SJSA1 (cell line): Measurements from ENCODE around the gene NCAM1. TPM values are rescaled to one million over a fixed set of nuclear protein-coding genes. Genes with fewer than 3 reads are reported as not detected.
A peak's percentile ranks its signal among the peaks of the same experiment; 100 is the strongest.
"Not testable (repeated sequence)": the region's sequence is repeated elsewhere in the genome, so short reads cannot be mapped to it uniquely, and the experiment has no call there.

Experiments used
- DNase-seq, 2 experiments: peaks; one replicate each; pipeline ENCODE4 v3.0.0-alpha.2; 2015 to 2020; ENCODE audit warnings: low spot score in 2 of 2, low read depth in 1 of 2
- H3K27ac ChIP-seq: fragments of 250-450 bp; sonication (Bioruptor Pico); 2 replicates; pipeline ENCODE4 v1.5.1; 2020; ENCODE audit warnings: mild to moderate bottlenecking, moderate library complexity
- H3K27me3 ChIP-seq: fragments of 250-450 bp; sonication (Bioruptor Pico); replicated peaks from 2 replicates; pipeline ENCODE4 v1.5.1; 2020; ENCODE audit warnings: mild to moderate bottlenecking, moderate library complexity
- H3K36me3 ChIP-seq: fragments of 250-450 bp; sonication (Bioruptor Pico); 2 replicates; pipeline ENCODE4 v1.5.1; 2020; ENCODE audit warnings: mild to moderate bottlenecking
- H3K4me1 ChIP-seq: fragments of 250-450 bp; sonication (Bioruptor Pico); replicated peaks from 2 replicates; pipeline ENCODE4 v1.6.1; 2021; ENCODE audit warnings: mild to moderate bottlenecking
- H3K4me3 ChIP-seq: fragments of 250-450 bp; sonication (Bioruptor Pico); 2 replicates; pipeline ENCODE4 v1.5.1; 2020; ENCODE audit warnings: mild to moderate bottlenecking
- H3K9me3 ChIP-seq: fragments of 250-450 bp; sonication (Bioruptor Pico); replicated peaks from 2 replicates; pipeline ENCODE4 v1.5.1; 2020; ENCODE audit warnings: mild to moderate bottlenecking
- total RNA-seq: library from RNA; depleted of rRNA; stranded (reverse); fragments of >200 nt; shearing (Covaris generic); gene quantifications from 2 replicates; pipeline ENCODE4 v1.2.3, GENCODE V29; 2014

Gene NCAM1
- total RNA-seq, 1 experiment from 2014 or later = 23.7 TPM

DNA sequence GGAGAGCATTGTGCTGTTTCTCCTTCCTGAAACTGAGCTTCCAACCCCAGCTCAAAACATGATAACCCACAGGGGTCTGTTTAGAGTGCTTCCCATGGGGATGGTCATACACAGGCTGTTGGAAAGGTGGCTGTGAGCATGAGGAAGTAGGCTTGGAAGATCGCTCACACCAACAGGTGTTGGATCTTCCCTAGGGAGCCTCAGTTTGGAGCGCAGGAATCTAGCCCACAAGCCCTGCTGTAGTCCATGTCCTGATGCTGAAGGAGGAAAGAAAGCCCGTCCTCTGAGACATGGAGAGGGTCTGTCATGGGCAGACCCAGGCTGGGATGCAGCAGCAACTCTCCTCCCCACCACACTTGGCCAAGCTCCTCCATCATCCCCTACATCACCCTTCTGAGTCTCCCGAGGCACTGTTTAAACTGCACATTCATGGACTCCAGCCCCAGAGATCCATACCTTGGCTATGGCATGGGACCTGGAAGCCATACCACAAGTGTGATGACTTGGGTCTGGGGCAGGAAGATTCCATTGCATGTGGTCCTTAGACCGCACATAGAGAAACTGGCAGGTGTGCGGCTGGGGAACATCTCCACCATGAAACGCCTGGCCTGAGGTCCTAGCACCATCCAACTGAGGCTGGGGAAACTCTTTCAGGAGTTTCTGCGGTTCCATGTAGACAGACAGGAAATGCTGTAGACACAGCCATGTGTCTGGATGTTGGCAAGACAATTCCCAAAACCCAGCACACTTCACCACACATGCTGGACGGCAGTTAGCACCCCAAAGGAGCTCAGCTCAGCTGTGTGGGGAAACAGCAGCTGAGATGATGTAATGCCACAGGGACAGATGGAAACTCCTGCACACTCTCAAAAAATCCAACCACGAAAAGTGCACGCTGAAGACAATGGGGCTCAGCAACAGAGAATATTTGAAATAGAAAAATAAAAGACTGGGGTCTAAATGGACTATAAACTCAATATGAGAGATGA is 325.6 kb downstream of the NCAM1 start:
- no peak overlapping the region for H3K27ac ChIP-seq
- no peaks in the 10 kb centered on the region for H3K27me3 ChIP-seq
- no peaks in the 10 kb centered on the region for H3K36me3 ChIP-seq
- no peak overlapping the region for H3K4me3 ChIP-seq
- no peaks in the 10 kb centered on the region for H3K9me3 ChIP-seq
- H3K4me1 ChIP-seq = no peaks in the 10 kb centered on the region
- no peak for DNase-seq

DNA sequence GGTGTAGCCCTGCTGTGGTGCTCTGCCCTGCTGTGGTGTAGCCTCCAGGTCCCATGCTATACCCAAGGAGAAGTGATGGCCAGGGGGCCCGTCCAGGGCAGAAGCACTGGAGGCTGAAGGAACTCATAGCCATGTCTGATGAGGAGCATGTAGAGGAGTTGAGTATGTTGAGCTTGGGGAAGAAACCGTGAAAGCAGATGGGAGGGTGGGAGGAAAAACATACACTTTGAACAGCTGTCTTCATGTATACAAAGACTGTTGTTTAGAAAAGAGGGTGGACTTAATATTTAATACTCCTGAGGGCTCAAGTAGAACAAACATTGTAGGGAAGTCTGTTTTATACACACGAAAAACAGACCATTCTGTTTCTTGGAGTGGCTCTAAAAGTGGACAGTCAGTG is 326.6 kb downstream of the NCAM1 start:
- Histone ChIP-seq H3K36me3 (no peaks in the 10 kb centered on the region), H3K27me3 (no peaks in the 10 kb centered on the region), H3K27ac (no peak overlapping the region), H3K4me3 (no peak overlapping the region), H3K4me1 (no peaks in the 10 kb centered on the region), H3K9me3 (no peaks in the 10 kb centered on the region)
- no peak for DNase-seq

DNA sequence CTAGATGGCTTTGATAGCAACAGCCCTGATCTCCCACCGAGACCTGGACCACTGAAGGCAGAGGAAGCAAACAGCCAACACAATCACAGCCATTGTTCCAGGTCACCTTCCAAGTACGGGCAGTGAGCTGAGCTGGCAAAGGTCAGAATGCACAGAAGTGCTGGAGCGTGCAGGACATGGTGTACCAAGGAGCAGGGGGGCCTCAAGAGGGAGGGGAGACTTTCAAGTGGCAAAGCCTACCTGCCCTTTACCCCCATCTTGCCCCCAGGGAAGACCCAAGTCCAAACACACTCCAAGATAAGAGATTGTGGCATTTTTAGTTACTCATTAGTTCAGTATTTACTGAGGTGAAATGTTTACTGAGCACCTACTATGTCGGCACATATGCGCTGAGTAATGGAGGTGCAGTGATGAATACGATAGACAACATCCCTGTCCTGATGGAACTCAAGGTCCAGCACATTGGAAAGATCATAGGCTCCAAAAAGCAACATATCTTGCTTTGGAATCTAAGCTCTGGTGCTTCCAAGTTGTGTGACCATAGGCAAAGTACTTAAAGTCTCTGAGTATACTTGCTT is 327.2 kb downstream of the NCAM1 start:
- H3K36me3 ChIP-seq = no peaks in the 10 kb centered on the region
- DNase-seq = no peak
- no peaks in the 10 kb centered on the region for H3K4me1 ChIP-seq
- no peaks in the 10 kb centered on the region for H3K27me3 ChIP-seq
- no peak overlapping the region for H3K4me3 ChIP-seq
- no peaks in the 10 kb centered on the region for H3K9me3 ChIP-seq
- no peak overlapping the region for H3K27ac ChIP-seq

DNA sequence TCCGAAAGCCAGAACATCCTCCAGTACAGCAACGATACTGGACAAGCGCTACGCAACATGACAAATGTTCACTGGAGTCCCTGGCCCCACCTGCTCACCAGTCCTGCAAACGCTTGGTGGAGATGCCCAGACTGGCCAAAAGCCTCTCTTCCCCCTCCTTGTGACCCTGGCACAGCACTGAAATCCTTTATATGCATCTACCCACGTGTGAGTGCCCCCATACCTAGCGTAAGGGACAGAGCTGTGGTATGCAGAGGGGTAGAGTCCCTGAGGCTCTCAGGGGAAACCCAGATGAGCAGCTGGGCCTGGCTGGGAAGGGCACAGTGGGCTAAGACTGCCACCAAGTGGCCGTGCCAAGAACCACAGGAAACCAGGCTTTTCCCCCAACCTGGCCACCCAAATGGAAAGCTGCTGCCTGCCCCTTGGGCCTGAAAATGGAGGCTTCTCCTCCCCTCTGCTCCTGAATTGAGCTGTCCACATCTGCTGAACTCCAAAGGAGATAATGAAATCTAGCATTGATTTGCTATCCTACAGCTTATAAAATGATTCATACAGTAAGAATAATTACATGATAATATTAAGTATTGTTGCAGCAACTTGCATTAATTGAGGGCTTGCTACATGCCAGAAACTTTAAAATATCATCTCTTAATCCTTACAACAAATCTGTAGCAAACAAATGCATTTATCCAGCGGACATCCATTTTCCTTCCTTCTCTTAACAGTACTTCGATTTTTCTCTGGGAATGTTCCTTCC is 328.4 kb downstream of the NCAM1 start:
- no peaks in the 10 kb centered on the region for H3K27me3 ChIP-seq
- no peaks in the 10 kb centered on the region for H3K9me3 ChIP-seq
- H3K27ac ChIP-seq = no peak overlapping the region
- DNase-seq = peak; percentile 40 to 50
- no peaks in the 10 kb centered on the region for H3K36me3 ChIP-seq
- H3K4me1 ChIP-seq = no peaks in the 10 kb centered on the region
- H3K4me3 ChIP-seq = no peak overlapping the region

DNA sequence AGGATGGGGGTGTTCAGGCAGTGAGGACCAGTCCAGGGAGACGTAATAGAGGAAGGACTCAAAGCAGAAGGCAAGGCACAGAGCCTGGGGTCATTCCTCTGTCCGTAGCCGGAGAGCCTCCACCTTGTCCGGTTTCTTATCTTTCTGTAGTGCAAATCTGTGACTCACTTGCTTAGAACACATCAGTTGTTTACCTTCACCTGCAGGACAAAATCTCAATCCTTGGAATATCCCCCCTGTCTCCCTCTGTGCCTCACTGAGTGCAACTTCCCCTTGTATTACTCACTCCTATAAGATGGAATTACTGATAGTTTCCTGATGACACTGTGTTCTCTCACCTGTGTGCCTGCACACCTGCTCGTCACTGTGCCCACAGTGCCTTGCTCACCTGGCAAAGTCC is 332.7 kb downstream of the NCAM1 start:
- H3K9me3 ChIP-seq = no peaks in the 10 kb centered on the region
- no peaks in the 10 kb centered on the region for H3K36me3 ChIP-seq
- H3K4me1 ChIP-seq = no peaks in the 10 kb centered on the region
- H3K4me3 ChIP-seq = no peak overlapping the region
- no peak overlapping the region for H3K27ac ChIP-seq
- no peaks in the 10 kb centered on the region for H3K27me3 ChIP-seq
- no peak for DNase-seq

DNA sequence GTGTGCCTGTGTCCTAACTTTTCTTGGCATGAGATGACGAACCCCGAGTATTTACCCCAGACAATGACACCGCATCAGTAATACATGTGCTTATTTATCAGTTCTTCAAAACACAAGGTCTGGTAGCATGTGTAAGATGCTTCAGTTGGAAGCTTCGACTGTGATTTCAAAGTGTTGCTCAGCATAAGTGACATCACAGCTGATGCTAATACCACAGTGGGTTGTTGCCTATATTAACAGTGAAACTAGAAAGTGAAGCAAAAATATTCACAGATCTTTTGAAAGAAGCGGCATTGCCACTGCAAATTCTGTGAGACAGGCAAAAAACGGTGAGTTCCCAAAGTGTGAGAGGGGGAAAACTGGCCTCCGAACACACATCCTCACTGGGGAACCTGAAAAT is 334.8 kb downstream of the NCAM1 start:
- H3K27ac ChIP-seq = no peak overlapping the region
- H3K36me3 ChIP-seq = no peaks in the 10 kb centered on the region
- H3K4me3 ChIP-seq = no peak overlapping the region
- H3K27me3 ChIP-seq = no peaks in the 10 kb centered on the region
- no peak for DNase-seq
- no peaks in the 10 kb centered on the region for H3K4me1 ChIP-seq
- H3K9me3 ChIP-seq = no peaks in the 10 kb centered on the region

DNA sequence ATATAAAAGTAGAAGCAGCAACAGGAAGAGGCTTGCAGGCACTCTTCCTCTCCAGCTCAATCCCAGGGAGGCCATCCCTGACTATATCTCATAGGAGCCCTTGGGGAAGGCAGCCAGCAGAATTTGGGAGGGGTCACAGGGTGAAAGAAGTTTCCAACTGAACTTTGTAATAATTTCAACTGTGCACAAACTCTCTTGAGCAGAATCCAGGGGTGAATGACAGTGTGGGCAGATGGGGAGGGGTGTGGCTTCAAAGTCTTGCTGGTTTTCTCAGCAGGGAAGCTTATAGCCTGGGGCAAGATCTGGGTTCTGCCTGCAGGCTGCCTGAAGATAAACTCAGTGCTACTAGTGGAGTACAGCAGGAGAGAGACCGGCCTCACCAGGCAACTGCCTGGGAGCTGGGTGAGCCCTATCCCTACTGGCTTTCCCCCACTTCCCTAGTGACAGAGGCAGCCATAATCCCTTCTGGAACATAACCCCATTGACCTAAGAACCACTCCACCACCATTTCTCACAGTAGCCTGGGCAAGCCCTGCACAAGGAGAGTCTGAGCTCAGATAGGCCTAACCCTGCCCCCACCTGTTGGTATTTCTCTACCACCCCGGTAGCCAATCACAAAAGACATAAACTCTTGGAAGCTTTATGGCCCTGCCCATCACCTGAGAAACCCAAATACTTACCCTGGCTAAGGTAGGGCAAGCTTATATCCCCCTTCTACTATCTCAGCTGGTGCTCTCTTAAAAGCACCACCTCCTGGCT is 335.4 kb downstream of the NCAM1 start:
- H3K4me3 ChIP-seq = no peak overlapping the region
- H3K27me3 ChIP-seq = no peaks in the 10 kb centered on the region
- H3K36me3 ChIP-seq = no peaks in the 10 kb centered on the region
- no peaks in the 10 kb centered on the region for H3K4me1 ChIP-seq
- no peaks in the 10 kb centered on the region for H3K9me3 ChIP-seq
- no peak for DNase-seq
- H3K27ac ChIP-seq = no peak overlapping the region

DNA sequence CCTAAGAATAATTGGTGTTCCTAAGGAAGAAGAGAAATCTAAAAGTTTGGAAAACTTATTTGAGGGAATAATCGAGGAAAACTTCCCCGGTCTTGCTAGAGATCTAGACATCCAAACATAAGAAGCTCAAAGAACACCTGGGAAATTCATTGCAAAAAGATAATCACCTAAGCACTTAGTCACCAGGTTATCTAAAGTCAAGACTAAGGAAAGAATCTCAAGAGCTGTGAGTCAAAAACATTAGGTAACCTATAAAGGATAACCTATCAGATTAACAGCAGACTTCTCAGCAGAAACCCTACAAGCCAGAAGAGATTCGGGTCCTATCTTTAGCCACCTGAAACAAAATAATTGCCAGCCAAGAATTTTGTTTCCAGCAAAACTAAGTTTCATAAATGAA is 337.3 kb downstream of the NCAM1 start:
- not testable (repeated sequence) for H3K9me3 ChIP-seq, H3K27me3 ChIP-seq, H3K27ac ChIP-seq, H3K36me3 ChIP-seq, H3K4me1 ChIP-seq, H3K4me3 ChIP-seq, DNase-seq

DNA sequence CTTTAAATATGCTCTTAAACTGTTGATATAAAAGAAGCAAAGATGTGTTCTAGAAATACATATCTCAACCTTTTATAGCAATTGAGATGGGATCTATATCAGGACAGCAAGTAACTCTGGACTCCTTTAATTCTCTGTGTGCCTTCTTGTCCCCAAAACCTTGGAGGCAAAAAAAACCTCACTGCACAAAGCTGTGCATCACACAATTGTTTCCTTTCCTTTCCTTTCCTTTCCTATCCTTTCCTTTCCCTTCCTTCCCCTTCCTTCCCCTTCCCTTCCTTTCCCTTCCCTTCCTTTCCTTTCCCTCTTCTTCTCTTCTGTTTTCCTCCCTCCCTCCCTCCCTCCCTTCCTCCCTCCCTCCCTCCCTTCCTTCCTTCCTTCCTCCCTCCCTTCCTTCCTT is 343.7 kb downstream of the NCAM1 start:
- no peaks in the 10 kb centered on the region for H3K27me3 ChIP-seq
- H3K36me3 ChIP-seq = no peaks in the 10 kb centered on the region
- H3K27ac ChIP-seq = no peak overlapping the region
- no peaks in the 10 kb centered on the region for H3K4me1 ChIP-seq
- no peaks in the 10 kb centered on the region for H3K9me3 ChIP-seq
- DNase-seq = no peak
- no peak overlapping the region for H3K4me3 ChIP-seq

DNA sequence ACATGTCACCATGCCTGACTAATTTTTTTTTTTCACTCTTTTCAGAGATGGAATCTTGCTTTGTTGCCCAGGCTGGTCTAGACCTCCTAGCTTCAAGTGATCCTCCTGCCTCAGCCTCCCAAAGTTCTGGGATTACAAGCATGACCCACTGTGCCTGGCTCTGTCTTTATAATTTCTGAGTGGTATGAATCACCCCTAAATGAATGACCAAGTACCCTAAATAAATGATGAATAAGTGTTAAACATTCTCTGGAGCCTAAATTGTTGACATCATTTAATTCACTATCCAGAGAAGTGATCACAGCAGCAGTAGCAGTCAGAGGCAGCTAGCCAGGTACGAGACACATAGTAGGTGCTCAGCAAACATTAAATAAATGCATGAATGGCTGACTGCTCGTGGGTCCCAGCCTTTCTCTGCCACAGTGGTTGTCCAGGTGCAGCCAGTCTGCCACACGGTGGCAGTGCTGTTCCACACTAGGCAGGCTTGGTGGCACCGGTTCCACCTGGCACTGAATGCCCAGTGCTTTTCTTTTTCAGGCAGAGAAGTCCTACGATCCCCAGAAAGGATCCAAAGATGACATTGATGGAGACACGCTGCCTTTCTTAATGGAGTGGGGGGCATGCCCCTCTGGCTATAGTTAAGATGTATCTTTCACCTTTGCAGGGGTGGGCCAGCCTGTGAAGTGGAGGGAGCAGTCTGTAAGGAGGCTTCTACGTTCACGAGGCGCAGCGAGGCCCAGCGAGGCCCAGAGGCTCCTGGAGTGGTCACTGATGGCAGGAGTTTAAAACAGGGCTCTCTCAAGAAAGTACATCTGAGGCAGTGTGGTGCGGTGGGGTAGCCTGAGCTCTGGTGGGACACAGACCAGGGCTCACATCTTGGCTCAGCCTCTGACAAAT is 344.5 kb downstream of the NCAM1 start:
- Histone ChIP-seq H3K4me3 (no peak overlapping the region), H3K4me1 (no peaks in the 10 kb centered on the region), H3K27ac (no peak overlapping the region), H3K27me3 (no peaks in the 10 kb centered on the region), H3K36me3 (no peaks in the 10 kb centered on the region), H3K9me3 (no peaks in the 10 kb centered on the region)
- DNase-seq = peak; percentile 29 to 62

DNA sequence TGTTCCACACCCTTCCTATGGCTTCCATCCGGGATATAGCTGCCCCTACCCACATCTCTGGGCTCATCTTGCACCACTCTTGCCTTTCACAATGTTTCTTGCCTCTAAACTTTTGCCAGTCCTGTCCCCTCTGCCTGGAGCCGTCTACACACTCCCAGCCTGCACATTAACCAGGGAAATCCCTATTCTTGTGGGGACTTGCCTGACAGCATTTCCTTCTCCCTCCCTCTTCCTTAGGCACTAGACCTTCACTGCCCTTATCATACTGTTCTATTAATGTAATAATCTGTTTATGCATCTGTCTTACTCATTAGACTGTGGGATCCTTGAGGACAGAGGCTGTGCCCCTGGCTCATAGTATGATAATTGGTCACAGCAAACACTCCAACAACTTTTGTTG is 347.4 kb downstream of the NCAM1 start:
- no peaks in the 10 kb centered on the region for H3K36me3 ChIP-seq
- H3K27ac ChIP-seq = no peak overlapping the region
- H3K4me3 ChIP-seq = no peak overlapping the region
- no peak for DNase-seq
- no peaks in the 10 kb centered on the region for H3K27me3 ChIP-seq
- peaks cover 13% of the 10 kb centered on the region for H3K4me1 ChIP-seq
- H3K9me3 ChIP-seq = no peaks in the 10 kb centered on the region

DNA sequence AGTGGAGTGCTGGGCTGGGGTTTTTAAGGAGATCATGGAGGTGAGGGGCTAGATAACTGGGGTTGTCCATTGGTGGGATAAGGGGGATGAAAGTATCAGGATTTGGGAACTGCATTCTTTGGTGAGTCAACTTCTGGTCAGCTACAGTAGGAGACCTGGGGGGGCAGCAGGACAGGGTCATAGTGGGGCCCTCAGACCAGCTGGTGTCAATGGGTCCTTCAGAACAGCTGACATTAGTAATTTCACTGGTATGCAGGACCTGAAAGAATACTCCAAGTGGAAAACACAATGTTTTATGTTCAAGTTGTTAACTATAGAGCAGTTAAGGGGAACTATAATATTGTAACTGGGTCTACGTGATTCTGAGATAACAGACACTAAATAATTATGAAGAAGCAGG is 350.3 kb downstream of the NCAM1 start:
- peak; percentile 10 to 42 for DNase-seq

DNA sequence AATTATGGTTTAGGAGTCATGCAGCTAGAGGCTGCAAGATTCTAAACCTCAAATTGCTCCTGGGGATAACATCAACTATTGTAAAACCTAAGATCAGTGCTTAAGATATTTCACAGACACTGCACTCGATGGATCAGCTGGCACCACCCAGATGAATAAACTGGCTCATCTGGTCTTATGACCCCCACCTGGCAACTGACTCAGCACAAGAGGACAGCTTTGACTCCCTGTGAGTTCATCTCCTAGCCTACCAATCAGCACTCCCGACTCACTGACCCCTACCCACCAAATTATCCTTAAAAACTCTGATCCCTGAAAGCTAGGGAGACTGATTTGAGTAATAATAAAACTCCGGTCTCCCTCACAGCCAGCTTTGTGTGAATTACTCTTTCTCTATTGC is 352.4 kb downstream of the NCAM1 start:
- no peak for DNase-seq
- Histone ChIP-seq H3K4me3 (peak overlapping the region; percentile 65), H3K36me3 (no peaks in the 10 kb centered on the region), H3K4me1 (peaks cover 19% of the 10 kb centered on the region), H3K27ac (no peak overlapping the region), H3K27me3 (no peaks in the 10 kb centered on the region), H3K9me3 (no peaks in the 10 kb centered on the region)

More for the DNA sequence above, 350.3 kb downstream of the NCAM1 start:
- Histone ChIP-seq H3K27ac (no peak overlapping the region), H3K9me3 (no peaks in the 10 kb centered on the region), H3K4me1 (peaks cover 19% of the 10 kb centered on the region), H3K4me3 (no peak overlapping the region), H3K36me3 (no peaks in the 10 kb centered on the region), H3K27me3 (no peaks in the 10 kb centered on the region)
